ENCODE measurements around the gene ABLIM1. TPM values are rescaled to one million over a fixed set of nuclear protein-coding genes. Genes with fewer than 3 reads are reported as not detected.

ABLIM1 gene
- total and polyA plus RNA-seq, 10 of the 15 experiments (the other 5 are each of a cell fraction or from before 2014, with no cell fraction given) = 14.2 to 50.5 (median 28.1) TPM

GRCh38 chr10:114504769-114505579, 153.1 kb downstream of the ABLIM1 start:
- H3K4me1 ChIP-seq (ENCODE audit: control insufficient read depth, insufficient read depth, low read length) = peaks cover 14% of the 10 kb centered on the region
- ChIA-PET SMC1A (ENCODE audit: uncharacterized antibody, unreplicated experiment) (interaction anchor here (1.3 to 1.7 kb wide), 2 partner anchors 13 to 21 kb away, joined by 4 to 6 read pairs; no protein-coding TSS in a partner anchor), CTCF (interaction anchor here (0.6 kb wide), 1 partner anchor 14 kb away, joined by 6 read pairs; no protein-coding TSS in a partner anchor), RAD21 (ENCODE audit: unreplicated experiment) (interaction anchor here (0.6 kb wide), 1 partner anchor 1233 kb away, joined by 3 read pairs; no protein-coding TSS in a partner anchor), POLR2A (no interaction called here)
- H3K4me2 ChIP-seq (ENCODE audit: control insufficient read depth, insufficient read depth) = no peak overlapping the region
- no peaks in the 10 kb centered on the region for H3K9me3 ChIP-seq (replicated peaks; ENCODE audit: control insufficient read depth, insufficient read depth, low read length)
- no peak overlapping the region for H2AFZ ChIP-seq (ENCODE audit: control insufficient read depth, low read depth, low read length)
- intact Hi-C loops (cut with micrococcal nuclease; ENCODE audit: unreplicated experiment) = no loop called here
- no peak overlapping the region for H3K9ac ChIP-seq (ENCODE audit: control insufficient read depth, insufficient read depth, low read length)
- no peak overlapping the region for H3K27ac ChIP-seq (ENCODE audit: control insufficient read depth, insufficient read depth)
- H3K79me2 ChIP-seq (ENCODE audit: control insufficient read depth, insufficient read depth, low read length) = no peaks in the 10 kb centered on the region
- 98% methylated on average over 3 of the region's 3 CpGs for WGBS (ENCODE audit: insufficient coverage, insufficient replicate concordance, low lambda C conversion rate, missing lambda C conversion rate)
- no peaks in the 10 kb centered on the region for H3K36me3 ChIP-seq (ENCODE audit: control insufficient read depth in 2 of 2, insufficient read depth in 2 of 2, low read length in 1 of 2)
- BruUV-seq (replicated peaks) = no TSS peak
- in situ Hi-C loops (cut with MboI) = no loop called here
- no peak for TF ChIP-seq MTA2 (IDR thresholded peaks at IDR 0.05; ENCODE audit: low read depth)
- no peak for TF ChIP-seq MYB (IDR thresholded peaks at IDR 0.05; ENCODE audit: borderline replicate concordance, low read depth, low read length)
- no peak for TF ChIP-seq FOS (IDR thresholded peaks at IDR 0.05; ENCODE audit: borderline replicate concordance, extremely low read depth, insufficient read length)
- TF ChIP-seq YY1 (IDR thresholded peaks at IDR 0.05; ENCODE audit: low read depth, low read length) = no peak
- TF ChIP-seq, protein P1, sequence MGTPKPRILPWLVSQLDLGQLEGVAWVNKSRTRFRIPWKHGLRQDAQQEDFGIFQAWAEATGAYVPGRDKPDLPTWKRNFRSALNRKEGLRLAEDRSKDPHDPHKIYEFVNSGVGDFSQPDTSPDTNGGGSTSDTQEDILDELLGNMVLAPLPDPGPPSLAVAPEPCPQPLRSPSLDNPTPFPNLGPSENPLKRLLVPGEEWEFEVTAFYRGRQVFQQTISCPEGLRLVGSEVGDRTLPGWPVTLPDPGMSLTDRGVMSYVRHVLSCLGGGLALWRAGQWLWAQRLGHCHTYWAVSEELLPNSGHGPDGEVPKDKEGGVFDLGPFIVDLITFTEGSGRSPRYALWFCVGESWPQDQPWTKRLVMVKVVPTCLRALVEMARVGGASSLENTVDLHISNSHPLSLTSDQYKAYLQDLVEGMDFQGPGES (IDR thresholded peaks at IDR 0.05) = no peak
- TF ChIP-seq TARDBP (IDR thresholded peaks at IDR 0.05; ENCODE audit: borderline replicate concordance) = no peak
- no peak for TF ChIP-seq SPI1 (IDR thresholded peaks at IDR 0.05; ENCODE audit: borderline replicate concordance, insufficient read depth, low read depth, low read length)
- no peak for TF ChIP-seq NFYB (IDR thresholded peaks at IDR 0.05; ENCODE audit: insufficient read depth, low read depth, low read length)
- TF ChIP-seq MEF2B (IDR thresholded peaks at IDR 0.05; ENCODE audit: partially characterized antibody, poor library complexity, severe bottlenecking) = no peak
- no peak for TF ChIP-seq MEF2A (IDR thresholded peaks at IDR 0.05; ENCODE audit: insufficient read depth, low read depth, low read length)
- TF ChIP-seq, protein P2, sequence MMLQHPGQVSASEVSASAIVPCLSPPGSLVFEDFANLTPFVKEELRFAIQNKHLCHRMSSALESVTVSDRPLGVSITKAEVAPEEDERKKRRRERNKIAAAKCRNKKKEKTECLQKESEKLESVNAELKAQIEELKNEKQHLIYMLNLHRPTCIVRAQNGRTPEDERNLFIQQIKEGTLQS (IDR thresholded peaks at IDR 0.05; ENCODE audit: borderline replicate concordance, extremely low read depth, low read depth, low read length) = no peak
- TF ChIP-seq CREB1 (IDR thresholded peaks at IDR 0.05; ENCODE audit: low read depth) = no peak
- no peak for TF ChIP-seq CHD4 (IDR thresholded peaks at IDR 0.05)
- TF ChIP-seq FOXM1 (IDR thresholded peaks at IDR 0.05; ENCODE audit: low read depth, low read length) = no peak
- no peak for TF ChIP-seq KAT2A (conservative IDR thresholded peaks at IDR 0.05; ENCODE audit: control insufficient read depth, low read depth, low read length)
- TF ChIP-seq, protein P3, sequence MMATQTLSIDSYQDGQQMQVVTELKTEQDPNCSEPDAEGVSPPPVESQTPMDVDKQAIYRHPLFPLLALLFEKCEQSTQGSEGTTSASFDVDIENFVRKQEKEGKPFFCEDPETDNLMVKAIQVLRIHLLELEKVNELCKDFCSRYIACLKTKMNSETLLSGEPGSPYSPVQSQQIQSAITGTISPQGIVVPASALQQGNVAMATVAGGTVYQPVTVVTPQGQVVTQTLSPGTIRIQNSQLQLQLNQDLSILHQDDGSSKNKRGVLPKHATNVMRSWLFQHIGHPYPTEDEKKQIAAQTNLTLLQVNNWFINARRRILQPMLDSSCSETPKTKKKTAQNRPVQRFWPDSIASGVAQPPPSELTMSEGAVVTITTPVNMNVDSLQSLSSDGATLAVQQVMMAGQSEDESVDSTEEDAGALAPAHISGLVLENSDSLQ (IDR thresholded peaks at IDR 0.05) = no peak
- no peak for FAIRE-seq
- ATAC-seq = no peak
- no peaks in the 10 kb centered on the region; a peak in 2 of 4 replicates for H3K27me3 ChIP-seq (replicated peaks in 1 of 2; ENCODE audit: control insufficient read depth in 2 of 2, insufficient read depth in 2 of 2, low read length in 1 of 2)
- no peaks in the 10 kb centered on the region for H4K20me1 ChIP-seq (ENCODE audit: control insufficient read depth, insufficient read depth)
- no peak for DNase-seq (ENCODE audit: low read depth, low spot score)
- H3K4me3 ChIP-seq = no peak overlapping the region
